HCT116 (cell line): ENCODE data around the gene SYMPK. TPM values are rescaled to one million over a fixed set of nuclear protein-coding genes. Genes with fewer than 3 reads are reported as not detected.

Source experiments
- ATAC-seq: fragments of 200-7000 bp; cut with Tn5 transposase; 2 replicates; pipeline ENCODE4 v1.9.1; 2020; ENCODE audit warnings: mild to moderate bottlenecking, moderate library complexity
- BruUV-seq: library from RNA; stranded (reverse); fragments of 400-500 nt; replicated peaks from 2 replicates; lab custom pipeline; 2021; lab: Mats Ljungman, UMichigan
- CTCF ChIA-PET: fragments of 300-600 bp; sonication (Branson Sonifier 250); formaldehyde crosslinking; loops from one replicate; lab custom pipeline; 2021; ENCODE audit warnings: antibody characterized with exemption; lab: Charles Lee
- POLR2A ChIA-PET: fragments of 300-600, 350-600 bp; sonication (Branson Sonifier 250); formaldehyde crosslinking; loops from one replicate; lab custom pipeline; 2021; ENCODE audit warnings: antibody characterized with exemption; lab: Charles Lee
- RAD21 ChIA-PET, 2 experiments: fragments of 300-600 bp; sonication (Branson Sonifier 250); formaldehyde crosslinking; loops; one replicate each; lab custom pipeline; 2023; ENCODE audit warnings: low total read pairs in 2 of 2; ENCODE audit not compliant: uncharacterized antibody in 2 of 2, unreplicated experiment in 2 of 2, low non-redundant PET in 1 of 2; lab: Charles Lee
- DNase-seq: peaks from one replicate; pipeline ENCODE4 v3.0.0-alpha.2; 2010; ENCODE audit warnings: low read depth, low spot score
- H2AFZ ChIP-seq: fragments of 200-600 bp; shearing (Covaris generic), sonication (generic); 2 replicates; pipeline ENCODE4 v1.6.1; 2017; ENCODE audit warnings: low read depth, mixed run types, mixed read lengths, antibody characterized with exemption, low read length; ENCODE audit not compliant: poor library complexity, severe bottlenecking
- H3K27ac ChIP-seq: 2 replicates; pipeline ENCODE4 v1.5.1; 2012; ENCODE audit warnings: low read depth, low read length
- H3K27me3 ChIP-seq: fragments of 200-600 bp; sonication (generic); 2 replicates; pipeline ENCODE4 v1.6.1; 2016; ENCODE audit warnings: mixed run types, low read length, mixed read lengths; ENCODE audit not compliant: insufficient read depth
- H3K36me3 ChIP-seq, 2 experiments: fragments of 200-500 bp in 1 of 2; fragments of 200-600 bp in 1 of 2; sonication (Bioruptor generic) in 1 of 2; sonication (generic) in 1 of 2; 2 replicates each; pipeline versions ENCODE4 v1.5.1 to v1.6.1; 2014 to 2016; ENCODE audit warnings: low read length in 2 of 2, inconsistent platforms in 1 of 2, mixed read lengths in 1 of 2, mixed run types in 1 of 2; ENCODE audit not compliant: insufficient read depth in 2 of 2, control insufficient read depth in 1 of 2
- H3K4me1 ChIP-seq, 2 experiments: fragments of 200-600 bp in 1 of 2; sonication (generic) in 1 of 2; 2 replicates each; pipeline versions ENCODE4 v1.5.1 to v1.6.1; 2012 to 2017; ENCODE audit warnings: low read length in 2 of 2, inconsistent platforms in 1 of 2, mild to moderate bottlenecking in 1 of 2, mixed read lengths in 1 of 2, mixed run types in 1 of 2, moderate library complexity in 1 of 2; ENCODE audit not compliant: insufficient read depth in 2 of 2, control insufficient read depth in 1 of 2
- H3K4me2 ChIP-seq: fragments of 200-600 bp; sonication (generic); 2 replicates; pipeline ENCODE4 v1.6.1; 2017; ENCODE audit warnings: mixed run types, low read length, mixed read lengths
- H3K4me3 ChIP-seq, 2 experiments: fragments of 200-600 bp in 1 of 2; sonication (generic) in 1 of 2; replicated peaks in 1 of 2; 2 replicates each; pipeline ENCODE4 v1.5.1; 2011 to 2016; ENCODE audit warnings: low read length in 2 of 2, control low read depth in 1 of 2, low read depth in 1 of 2, mild to moderate bottlenecking in 1 of 2, mixed read lengths in 1 of 2, mixed run types in 1 of 2
- H3K79me2 ChIP-seq: fragments of 200-600 bp; sonication (generic); 2 replicates; pipeline ENCODE4 v1.6.1; 2017; ENCODE audit warnings: mild to moderate bottlenecking, mixed run types, low read length, moderate library complexity, mixed read lengths; ENCODE audit not compliant: insufficient read depth
- H3K9ac ChIP-seq: fragments of 200-600 bp; sonication (generic); 2 replicates; pipeline ENCODE4 v1.6.1; 2016; ENCODE audit warnings: low read length, mixed read lengths
- H3K9me2 ChIP-seq: fragments of 200-600 bp; sonication (generic), shearing (Covaris generic); 2 replicates; pipeline ENCODE4 v1.6.1; 2017; ENCODE audit warnings: mixed run types, mild to moderate bottlenecking, moderate library complexity; ENCODE audit not compliant: insufficient read depth
- H3K9me3 ChIP-seq, 2 experiments: fragments of 200-500 bp in 1 of 2; fragments of 200-600 bp in 1 of 2; sonication (Bioruptor generic) in 1 of 2; sonication (generic) in 1 of 2; 2 replicates each; pipeline ENCODE4 v1.6.1; 2014 to 2017; ENCODE audit warnings: low read length in 2 of 2, mixed read lengths in 2 of 2, inconsistent platforms in 1 of 2, low read depth in 1 of 2, mild to moderate bottlenecking in 1 of 2, mixed run types in 1 of 2, moderate library complexity in 1 of 2; ENCODE audit not compliant: control insufficient read depth in 1 of 2, insufficient read depth in 1 of 2
- H4K20me1 ChIP-seq: fragments of 200-600 bp; sonication (generic), shearing (Covaris generic); 2 replicates; pipeline ENCODE4 v1.6.1; 2017; ENCODE audit warnings: mixed run types, mild to moderate bottlenecking, moderate library complexity; ENCODE audit not compliant: insufficient read depth
- CBX3 ChIP-seq: IDR thresholded peaks from 2 replicates; pipeline ENCODE4 v1.6.1; 2012; ENCODE audit warnings: low read depth
- CEBPB ChIP-seq: IDR thresholded peaks from 2 replicates; pipeline ENCODE4 v1.6.1; 2012; ENCODE audit warnings: low read depth
- ELF1 ChIP-seq: IDR thresholded peaks from 2 replicates; pipeline ENCODE4 v1.6.1; 2012; ENCODE audit warnings: low read depth, borderline replicate concordance
- EZH2 ChIP-seq: fragments of 200-600 bp; sonication (generic); IDR thresholded peaks from 2 replicates; pipeline ENCODE4 v1.6.1; 2017; ENCODE audit warnings: antibody characterized with exemption, mixed run types
- EZH2phosphoT487 ChIP-seq: fragments of 200-600 bp; IDR thresholded peaks from 2 replicates; pipeline ENCODE4 v1.6.1; 2018; ENCODE audit warnings: antibody characterized with exemption, borderline replicate concordance
- FOSL1 ChIP-seq: IDR thresholded peaks from 2 replicates; pipeline ENCODE4 v1.6.1; 2012; ENCODE audit warnings: low read depth
- JUND ChIP-seq: IDR thresholded peaks from 2 replicates; pipeline ENCODE4 v1.6.1; 2012
- MAX ChIP-seq: IDR thresholded peaks from 2 replicates; pipeline ENCODE4 v1.6.1; 2012
- POLR2A ChIP-seq: IDR thresholded peaks from 2 replicates; pipeline ENCODE4 v1.7.0; 2011; ENCODE audit warnings: borderline replicate concordance; ENCODE audit not compliant: insufficient read depth, insufficient read length; ENCODE audit errors: extremely low read depth
- POLR2AphosphoS5 ChIP-seq: IDR thresholded peaks from 2 replicates; pipeline ENCODE4 v1.6.1; 2011; ENCODE audit warnings: mild to moderate bottlenecking, low read depth, low read length, moderate library complexity
- RAD21 ChIP-seq: IDR thresholded peaks from 2 replicates; pipeline ENCODE4 v1.6.1; 2012; ENCODE audit warnings: low read depth, mild to moderate bottlenecking
- SP1 ChIP-seq: IDR thresholded peaks from 2 replicates; pipeline ENCODE4 v1.6.1; 2012; ENCODE audit warnings: low read depth
- SRF ChIP-seq: IDR thresholded peaks from 2 replicates; pipeline ENCODE4 v1.6.1; 2012; ENCODE audit warnings: low read depth
- TCF7L2 ChIP-seq: IDR thresholded peaks from 2 replicates; pipeline ENCODE4 v1.7.0; 2011; ENCODE audit warnings: borderline replicate concordance, inconsistent platforms; ENCODE audit not compliant: insufficient read depth, insufficient read length; ENCODE audit errors: extremely low read depth
- YY1 ChIP-seq: IDR thresholded peaks from 2 replicates; pipeline ENCODE4 v1.6.1; 2011; ENCODE audit warnings: low read length, low read depth, moderate library complexity, mild to moderate bottlenecking; ENCODE audit not compliant: insufficient replicate concordance; ENCODE audit errors: extremely low read depth
- ZFX ChIP-seq: fragments of 450-650 bp; IDR thresholded peaks from 2 replicates; pipeline ENCODE4 v1.6.1; 2017
- ZNF274 ChIP-seq: fragments of 200-500 bp; sonication (Bioruptor generic); IDR thresholded peaks from 2 replicates; pipeline ENCODE4 v1.6.1; 2014; ENCODE audit warnings: mild to moderate bottlenecking, low read depth, low read length, inconsistent platforms
- intact Hi-C: fragments of 100-400 bp; cut with micrococcal nuclease; formaldehyde crosslinking; loops from 2 replicates; pipeline ENCODE4 v1.10.0; 2022
- total RNA-seq: library from RNA; stranded (reverse); gene quantifications from one replicate; pipeline ENCODE4 v1.2.1, GENCODE V29; 2021; ENCODE audit not compliant: unreplicated experiment
- TF ChIP-seq, protein P1 (sequence below): IDR thresholded peaks from 2 replicates; pipeline ENCODE4 v1.6.1; 2012
- TF ChIP-seq, protein P2 (sequence below): IDR thresholded peaks from 2 replicates; pipeline ENCODE4 v1.6.1; 2012; ENCODE audit warnings: low read depth

The SYMPK gene
- total RNA-seq, 1 experiment from 2014 or later, result 117 TPM

DNA sequence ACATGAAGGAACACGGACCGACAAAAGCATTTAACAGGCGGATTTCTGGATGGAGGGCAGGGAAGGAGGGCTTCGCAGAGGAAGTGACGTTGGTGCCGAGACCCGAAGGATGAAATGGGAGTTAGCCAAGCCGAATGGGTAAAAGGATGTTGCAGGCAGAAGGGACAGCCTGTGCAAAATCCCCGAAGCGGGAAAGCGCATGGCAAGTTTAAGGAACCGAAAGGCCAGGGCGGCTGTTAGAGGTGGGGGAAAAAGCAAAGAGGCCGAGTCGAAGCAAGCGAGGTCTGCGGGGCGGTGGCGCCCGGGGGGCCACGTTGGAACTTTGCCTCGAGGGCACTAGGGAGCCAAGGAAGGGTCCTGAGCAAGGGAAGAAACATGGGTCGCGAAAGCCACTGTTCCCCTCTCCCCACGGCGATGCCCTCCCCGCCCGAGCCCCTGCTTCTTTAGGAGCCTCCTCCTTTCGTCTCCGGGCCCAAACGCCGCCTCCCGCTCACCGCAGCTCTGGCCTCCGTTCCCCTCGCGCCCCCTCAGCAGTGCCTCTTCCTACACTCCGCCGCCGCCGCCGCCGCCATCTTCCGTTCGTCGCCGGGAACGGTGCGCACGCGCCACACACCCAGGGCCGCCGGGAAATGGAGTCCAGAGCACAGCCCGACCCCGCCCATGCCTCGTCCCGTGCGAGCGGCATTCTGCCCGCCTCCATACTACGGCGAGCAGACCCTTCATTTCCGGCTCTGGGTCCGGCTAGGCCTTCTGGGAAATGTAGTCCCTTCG, at the start of gene SYMPK (continued):
- TF ChIP-seq MAX, result peak; percentile 30
- TF ChIP-seq EZH2, result no peak
- TF ChIP-seq POLR2A, result peak; percentile 52
- no peak for TF ChIP-seq FOSL1
- TF ChIP-seq POLR2AphosphoS5, result peak; percentile 71
- TF ChIP-seq JUND, result no peak
- peak; percentile 94 for TF ChIP-seq YY1
- TF ChIP-seq EZH2phosphoT487, result no peak
- TF ChIP-seq, all 23 proteins: peak for 7

DNA sequence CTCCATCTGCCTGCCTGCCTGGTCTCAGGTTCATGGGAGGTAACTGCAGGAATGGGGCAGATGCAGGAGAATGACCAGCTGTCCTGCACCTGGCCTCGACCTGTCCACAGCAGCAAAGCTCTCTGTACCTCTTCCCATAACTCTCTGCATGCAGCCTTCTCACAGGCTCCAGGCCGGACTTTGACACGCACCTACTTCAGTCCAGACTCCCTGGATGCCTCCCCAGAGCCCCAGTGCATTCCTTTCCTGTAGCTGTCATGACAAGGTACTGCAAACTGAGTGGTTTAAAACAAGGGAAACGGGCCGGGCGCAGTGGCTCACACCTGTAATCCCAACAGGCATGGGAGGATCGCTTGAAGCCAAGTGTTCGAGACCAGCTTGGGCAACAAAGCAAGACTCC, 48.3 kb upstream of the SYMPK start:
- intact Hi-C loops, result loop anchor here (5.0 kb wide), 1 partner anchor 106 kb away; no protein-coding TSS in a partner anchor
- BruUV-seq, result no TSS peak
- H3K79me2 ChIP-seq, result no peaks in the 10 kb centered on the region
- ChIA-PET RAD21 (no interaction called here), CTCF (no interaction called here), POLR2A (no interaction called here)
- no peak overlapping the region for H3K9ac ChIP-seq
- ATAC-seq (no peak), DNase-seq (no peak)
- no peaks in the 10 kb centered on the region for H4K20me1 ChIP-seq
- H3K9me3 ChIP-seq, result no peaks in the 10 kb centered on the region
- no peaks in the 10 kb centered on the region for H3K36me3 ChIP-seq
- H2AFZ ChIP-seq, result no peak overlapping the region
- H3K4me3 ChIP-seq, result no peak overlapping the region
- H3K27ac ChIP-seq, result no peak overlapping the region
- TF ChIP-seq ZNF274 (no peak), SRF (no peak), POLR2AphosphoS5 (no peak), CEBPB (no peak), MAX (no peak), EZH2phosphoT487 (no peak), SP1 (no peak), RAD21 (no peak), CBX3 (no peak), JUND (no peak), TCF7L2 (no peak), ELF1 (no peak), ZFX (no peak), EZH2 (no peak), YY1 (no peak), POLR2A (no peak)
- TF ChIP-seq, protein P1, sequence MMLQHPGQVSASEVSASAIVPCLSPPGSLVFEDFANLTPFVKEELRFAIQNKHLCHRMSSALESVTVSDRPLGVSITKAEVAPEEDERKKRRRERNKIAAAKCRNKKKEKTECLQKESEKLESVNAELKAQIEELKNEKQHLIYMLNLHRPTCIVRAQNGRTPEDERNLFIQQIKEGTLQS, result no peak
- TF ChIP-seq, protein P2, sequence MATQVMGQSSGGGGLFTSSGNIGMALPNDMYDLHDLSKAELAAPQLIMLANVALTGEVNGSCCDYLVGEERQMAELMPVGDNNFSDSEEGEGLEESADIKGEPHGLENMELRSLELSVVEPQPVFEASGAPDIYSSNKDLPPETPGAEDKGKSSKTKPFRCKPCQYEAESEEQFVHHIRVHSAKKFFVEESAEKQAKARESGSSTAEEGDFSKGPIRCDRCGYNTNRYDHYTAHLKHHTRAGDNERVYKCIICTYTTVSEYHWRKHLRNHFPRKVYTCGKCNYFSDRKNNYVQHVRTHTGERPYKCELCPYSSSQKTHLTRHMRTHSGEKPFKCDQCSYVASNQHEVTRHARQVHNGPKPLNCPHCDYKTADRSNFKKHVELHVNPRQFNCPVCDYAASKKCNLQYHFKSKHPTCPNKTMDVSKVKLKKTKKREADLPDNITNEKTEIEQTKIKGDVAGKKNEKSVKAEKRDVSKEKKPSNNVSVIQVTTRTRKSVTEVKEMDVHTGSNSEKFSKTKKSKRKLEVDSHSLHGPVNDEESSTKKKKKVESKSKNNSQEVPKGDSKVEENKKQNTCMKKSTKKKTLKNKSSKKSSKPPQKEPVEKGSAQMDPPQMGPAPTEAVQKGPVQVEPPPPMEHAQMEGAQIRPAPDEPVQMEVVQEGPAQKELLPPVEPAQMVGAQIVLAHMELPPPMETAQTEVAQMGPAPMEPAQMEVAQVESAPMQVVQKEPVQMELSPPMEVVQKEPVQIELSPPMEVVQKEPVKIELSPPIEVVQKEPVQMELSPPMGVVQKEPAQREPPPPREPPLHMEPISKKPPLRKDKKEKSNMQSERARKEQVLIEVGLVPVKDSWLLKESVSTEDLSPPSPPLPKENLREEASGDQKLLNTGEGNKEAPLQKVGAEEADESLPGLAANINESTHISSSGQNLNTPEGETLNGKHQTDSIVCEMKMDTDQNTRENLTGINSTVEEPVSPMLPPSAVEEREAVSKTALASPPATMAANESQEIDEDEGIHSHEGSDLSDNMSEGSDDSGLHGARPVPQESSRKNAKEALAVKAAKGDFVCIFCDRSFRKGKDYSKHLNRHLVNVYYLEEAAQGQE, result no peak
- H3K27me3 ChIP-seq, result no peaks in the 10 kb centered on the region
- no peaks in the 10 kb centered on the region for H3K9me2 ChIP-seq
- H3K4me1 ChIP-seq, result peaks cover 4 to 13% of the 10 kb centered on the region in 2 experiments; a peak in 3 of 4 replicates
- no peak overlapping the region for H3K4me2 ChIP-seq
